Stimulated activated memory B cell treated with anti-CD40 and anti-IgM and Interleukin-4, amounts not matched to agents 10 μg/mL and 1 μg/mL and 100 μg/mL, for 72 hours (primary cell): ENCODE results near the gene ZFP91.
"Not testable (repeated sequence)": the region's sequence is repeated elsewhere in the genome, so short reads cannot be mapped to it uniquely, and the experiment has no call there.

Experiments
- ATAC-seq: fragments of 150-1000 bp; cut with Tn5 transposase; 2 replicates; pipeline ENCODE4 v1.10.0; 2021
- H3K27ac Mint-ChIP-seq: one replicate; pipeline ENCODE4 v1.8.0; 2022; ENCODE audit warnings: mild to moderate bottlenecking, mixed read lengths
- H3K27me3 Mint-ChIP-seq: one replicate; pipeline ENCODE4 v1.8.0; 2022; ENCODE audit warnings: mixed read lengths
- H3K36me3 Mint-ChIP-seq: one replicate; pipeline ENCODE4 v1.8.0; 2022; ENCODE audit warnings: mixed read lengths
- H3K4me1 Mint-ChIP-seq: one replicate; pipeline ENCODE4 v1.8.0; 2022; ENCODE audit warnings: mixed read lengths
- H3K4me3 Mint-ChIP-seq: one replicate; pipeline ENCODE4 v1.8.0; 2022; ENCODE audit warnings: mild to moderate bottlenecking, moderate library complexity, mixed read lengths
- H3K9me3 Mint-ChIP-seq: one replicate; pipeline ENCODE4 v1.8.0; 2022; ENCODE audit warnings: mixed read lengths

ZFP91 gene

GRCh38 chr11:58578635-58579191 lies at the start of gene ZFP91:
Gene ZFP91, plus strand, starts transcription at chr11:58579063. Its CDS starts 219 bp downstream, at chr11:58579282.
- Mint-ChIP-seq H3K9me3 (no peaks in the 10 kb centered on the region), H3K36me3 (peaks cover 23% of the 10 kb centered on the region), H3K27ac (peak within 1 kb of the TSS; percentile 99), H3K4me1 (peaks cover 68% of the 10 kb centered on the region), H3K27me3 (no peaks in the 10 kb centered on the region), H3K4me3 (peak within 1 kb of the TSS; percentile 97)
- peak; percentile 78 for ATAC-seq

DNA sequence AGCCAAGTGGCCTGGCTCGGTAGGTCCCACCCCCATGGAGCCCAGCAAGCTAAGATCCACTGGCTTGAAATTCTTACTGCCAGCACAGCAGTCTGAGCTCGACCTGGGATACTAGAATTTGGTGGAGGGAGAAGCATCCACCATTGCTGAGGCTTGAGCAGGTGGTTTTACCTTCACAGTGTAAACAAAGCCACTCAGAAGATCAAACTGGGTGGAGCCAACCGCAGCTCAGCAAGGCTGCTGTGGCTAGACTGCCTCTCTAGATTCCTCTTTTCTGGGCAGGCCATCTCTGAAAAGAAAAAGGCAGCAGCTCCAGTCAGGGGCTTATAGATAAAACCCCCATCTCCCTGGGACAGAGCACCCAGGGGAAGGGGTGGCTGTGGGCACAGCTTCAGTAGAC lies 48.6 kb upstream of the ZFP91 start:
- no peaks in the 10 kb centered on the region for H3K27me3 Mint-ChIP-seq
- no peak overlapping the region for H3K4me3 Mint-ChIP-seq
- H3K27ac Mint-ChIP-seq, result peak overlapping the region; percentile 40
- H3K4me1 Mint-ChIP-seq, result peaks cover 44% of the 10 kb centered on the region
- H3K9me3 Mint-ChIP-seq, result peaks cover 3% of the 10 kb centered on the region
- H3K36me3 Mint-ChIP-seq, result peaks cover 70% of the 10 kb centered on the region
- ATAC-seq, result peak; percentile 58

DNA sequence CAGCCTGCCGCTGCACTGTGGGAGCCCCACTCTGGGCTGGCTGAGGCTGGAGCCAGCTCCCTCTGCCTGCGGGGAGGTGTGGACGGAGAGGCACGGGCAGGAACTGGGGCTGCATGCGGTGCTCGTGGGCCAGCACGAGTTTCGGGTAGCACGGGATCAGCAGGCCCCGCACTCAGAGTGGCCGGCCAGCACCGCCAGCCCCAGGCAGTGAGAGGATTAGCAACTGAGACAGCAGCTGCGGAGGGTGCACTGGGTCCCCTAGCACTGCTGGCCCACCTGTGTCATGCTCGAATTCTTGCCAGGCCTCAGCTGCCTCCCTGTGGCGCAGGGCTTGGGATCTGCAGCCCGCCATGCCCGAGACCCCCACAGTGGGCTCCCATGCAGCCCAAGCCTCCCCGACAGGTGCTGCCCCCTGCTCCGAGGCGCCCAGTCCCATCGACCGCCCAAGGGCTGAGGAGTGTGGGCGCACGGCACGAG lies 47.0 kb upstream of the ZFP91 start:
- H3K4me3 Mint-ChIP-seq, result no peak overlapping the region
- no peaks in the 10 kb centered on the region for H3K27me3 Mint-ChIP-seq
- peaks cover 46% of the 10 kb centered on the region for H3K4me1 Mint-ChIP-seq
- peaks cover 77% of the 10 kb centered on the region for H3K36me3 Mint-ChIP-seq
- peaks cover under 1% of the 10 kb centered on the region for H3K9me3 Mint-ChIP-seq
- peak overlapping the region; percentile 40 for H3K27ac Mint-ChIP-seq
- ATAC-seq, result no peak

- no peak overlapping the region for H3K27ac Mint-ChIP-seq
- H3K4me3 Mint-ChIP-seq, result no peak overlapping the region
- no peaks in the 10 kb centered on the region for H3K27me3 Mint-ChIP-seq
- no peak for ATAC-seq
- peaks cover 3% of the 10 kb centered on the region for H3K9me3 Mint-ChIP-seq
- peaks cover 6% of the 10 kb centered on the region for H3K4me1 Mint-ChIP-seq
- H3K36me3 Mint-ChIP-seq, result peaks cover 88% of the 10 kb centered on the region
These were observed 32.0 kb upstream of the ZFP91 start for GRCh38 chr11:58546841-58547240.

DNA sequence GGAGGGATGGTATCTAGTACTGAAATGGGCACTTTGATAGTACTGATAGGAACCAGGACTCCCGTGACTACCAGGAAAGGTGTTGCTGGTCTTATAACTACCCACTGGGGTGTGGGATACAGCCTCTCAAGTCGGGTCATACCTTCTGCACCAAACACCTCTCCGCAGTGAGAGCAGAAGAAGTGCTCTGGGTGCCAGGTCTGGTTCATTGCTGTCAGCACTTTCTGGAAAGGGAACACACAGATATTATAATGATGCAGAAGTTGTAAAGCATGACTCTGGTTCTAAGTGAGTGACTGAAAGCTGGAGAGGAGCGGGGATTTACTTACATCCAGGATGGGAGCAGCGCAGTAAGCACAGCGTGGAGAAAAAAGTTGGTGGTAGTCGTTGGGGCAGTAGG lies 29.2 kb upstream of the ZFP91 start:
- Mint-ChIP-seq H3K4me3 (no peak overlapping the region), H3K4me1 (peaks cover 15% of the 10 kb centered on the region), H3K27me3 (no peaks in the 10 kb centered on the region), H3K27ac (no peak overlapping the region), H3K9me3 (peaks cover 3% of the 10 kb centered on the region), H3K36me3 (peaks cover 89% of the 10 kb centered on the region)
- ATAC-seq, result no peak

DNA sequence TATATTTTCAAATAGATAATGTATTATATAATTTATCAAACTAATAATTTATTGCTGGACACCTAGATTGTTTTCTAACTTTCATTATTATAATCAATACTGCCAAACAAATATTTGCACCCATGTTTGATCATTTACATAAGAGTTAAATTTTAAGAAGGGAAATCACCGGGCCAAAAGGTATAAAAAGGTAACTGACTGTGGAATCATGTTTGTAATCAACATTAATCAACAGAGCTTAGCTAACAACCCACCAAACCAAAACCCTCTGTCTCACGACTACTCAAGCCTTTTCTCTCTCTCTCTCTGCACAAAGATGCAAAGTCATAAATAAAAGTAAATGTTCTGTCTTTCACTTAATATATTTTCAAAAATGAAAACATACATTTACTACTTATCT lies 18.0 kb upstream of the ZFP91 start:
- Mint-ChIP-seq H3K27ac (no peak overlapping the region), H3K27me3 (no peaks in the 10 kb centered on the region), H3K4me3 (no peak overlapping the region), H3K4me1 (peaks cover 53% of the 10 kb centered on the region), H3K9me3 (no peaks in the 10 kb centered on the region), H3K36me3 (peaks cover 53% of the 10 kb centered on the region)
- ATAC-seq, result no peak

DNA sequence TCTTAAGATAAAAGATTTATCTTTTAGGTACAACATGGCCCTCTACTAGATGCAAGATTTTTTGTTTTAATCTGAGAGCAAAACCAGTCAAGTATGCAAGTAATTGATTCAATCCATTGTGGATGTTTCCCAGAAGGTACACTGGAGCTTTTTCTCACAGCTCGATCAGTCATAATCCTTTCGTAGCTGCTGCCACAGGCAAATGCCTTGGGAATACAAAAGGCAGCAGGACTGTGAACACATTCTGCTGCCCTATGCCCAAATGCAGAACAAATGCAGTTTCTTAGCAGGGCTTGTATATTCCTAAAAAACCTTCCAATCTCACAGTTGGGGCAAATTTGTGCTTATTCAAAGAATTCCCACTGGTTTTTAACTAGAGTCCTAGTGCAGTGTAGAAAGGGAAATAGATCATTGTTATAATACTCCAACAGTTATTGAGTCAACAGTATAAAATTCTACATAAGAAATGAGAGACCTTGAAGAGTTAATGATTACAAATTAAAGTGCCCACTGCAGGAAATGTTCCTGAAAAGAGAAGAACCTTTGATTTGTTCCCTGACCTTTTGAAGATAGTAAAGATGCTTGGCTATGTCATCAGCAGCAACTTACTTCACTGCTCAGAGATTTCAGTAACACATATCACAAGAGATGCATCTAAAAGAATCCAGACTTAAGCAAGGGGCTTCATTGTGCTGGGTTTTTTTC lies 17.3 kb upstream of the ZFP91 start:
- peaks cover 53% of the 10 kb centered on the region for H3K4me1 Mint-ChIP-seq
- H3K27ac Mint-ChIP-seq, result no peak overlapping the region
- no peaks in the 10 kb centered on the region for H3K27me3 Mint-ChIP-seq
- no peak for ATAC-seq
- H3K4me3 Mint-ChIP-seq, result no peak overlapping the region
- peaks cover 53% of the 10 kb centered on the region for H3K36me3 Mint-ChIP-seq
- no peaks in the 10 kb centered on the region for H3K9me3 Mint-ChIP-seq

- no peak for ATAC-seq
- no peaks in the 10 kb centered on the region for H3K9me3 Mint-ChIP-seq
- peak overlapping the region; percentile 41 for H3K27ac Mint-ChIP-seq
- H3K36me3 Mint-ChIP-seq, result peaks cover 49% of the 10 kb centered on the region
- H3K4me1 Mint-ChIP-seq, result peaks cover 47% of the 10 kb centered on the region
- H3K4me3 Mint-ChIP-seq, result no peak overlapping the region
- H3K27me3 Mint-ChIP-seq, result no peaks in the 10 kb centered on the region
These were observed 16.5 kb upstream of the ZFP91 start for GRCh38 chr11:58562375-58562800.

GRCh38 chr11:58564231-58564630 lies 14.6 kb upstream of the ZFP91 start:
- Mint-ChIP-seq H3K27ac (peak overlapping the region; percentile 17), H3K36me3 (peaks cover 53% of the 10 kb centered on the region), H3K27me3 (no peaks in the 10 kb centered on the region), H3K4me1 (peaks cover 54% of the 10 kb centered on the region), H3K4me3 (no peak overlapping the region), H3K9me3 (no peaks in the 10 kb centered on the region)
- no peak for ATAC-seq

DNA sequence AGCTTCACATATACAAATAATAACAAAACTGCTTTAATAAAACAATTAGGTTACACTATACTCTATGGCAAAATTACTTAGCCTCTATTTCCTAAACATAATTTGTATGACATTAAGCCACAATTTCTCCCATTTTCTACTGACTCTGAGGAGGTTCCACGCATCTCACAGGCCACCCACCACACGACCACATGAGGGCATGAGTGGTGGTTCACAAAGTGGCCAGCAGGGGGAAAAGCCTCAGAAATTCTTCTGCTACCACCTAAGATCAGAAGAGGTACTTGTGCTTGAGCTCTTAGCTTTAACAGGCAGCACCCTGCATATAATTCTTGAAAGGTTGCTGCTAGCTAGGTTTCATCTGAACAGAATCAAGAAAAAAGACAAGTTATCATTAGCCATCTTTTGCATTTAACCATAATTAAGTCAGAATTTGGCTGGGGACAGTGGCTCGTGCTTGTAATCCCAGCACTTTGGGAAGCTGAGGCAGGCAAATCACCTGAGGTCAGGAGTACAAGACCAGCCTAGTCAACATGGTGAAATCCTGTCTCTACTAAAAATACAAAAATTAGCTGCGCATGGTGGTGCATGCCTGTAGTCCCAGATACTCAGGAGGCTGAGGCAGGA lies 10.9 kb upstream of the ZFP91 start:
- Mint-ChIP-seq H3K4me1 (peaks cover 56% of the 10 kb centered on the region), H3K27ac (peak overlapping the region; percentile 78), H3K27me3 (no peaks in the 10 kb centered on the region), H3K36me3 (peaks cover 63% of the 10 kb centered on the region), H3K4me3 (no peak overlapping the region), H3K9me3 (no peaks in the 10 kb centered on the region)
- ATAC-seq, result peak; percentile 82

GRCh38 chr11:58572906-58573305 lies 6.0 kb upstream of the ZFP91 start:
- Mint-ChIP-seq H3K36me3 (peaks cover 53% of the 10 kb centered on the region), H3K4me1 (peaks cover 74% of the 10 kb centered on the region), H3K27ac (peak overlapping the region; percentile 99), H3K4me3 (peak overlapping the region; percentile 97)
- not testable (repeated sequence) for H3K9me3 Mint-ChIP-seq, ATAC-seq, H3K27me3 Mint-ChIP-seq

- peak; percentile 60 for ATAC-seq
- peak overlapping the region; percentile 97 for H3K4me3 Mint-ChIP-seq
- H3K4me1 Mint-ChIP-seq, result peaks cover 67% of the 10 kb centered on the region
- no peaks in the 10 kb centered on the region for H3K9me3 Mint-ChIP-seq
- no peaks in the 10 kb centered on the region for H3K27me3 Mint-ChIP-seq
- peak overlapping the region; percentile 99 for H3K27ac Mint-ChIP-seq
- peaks cover 46% of the 10 kb centered on the region for H3K36me3 Mint-ChIP-seq
These were observed 5.3 kb upstream of the ZFP91 start for GRCh38 chr11:58573451-58574104.

DNA sequence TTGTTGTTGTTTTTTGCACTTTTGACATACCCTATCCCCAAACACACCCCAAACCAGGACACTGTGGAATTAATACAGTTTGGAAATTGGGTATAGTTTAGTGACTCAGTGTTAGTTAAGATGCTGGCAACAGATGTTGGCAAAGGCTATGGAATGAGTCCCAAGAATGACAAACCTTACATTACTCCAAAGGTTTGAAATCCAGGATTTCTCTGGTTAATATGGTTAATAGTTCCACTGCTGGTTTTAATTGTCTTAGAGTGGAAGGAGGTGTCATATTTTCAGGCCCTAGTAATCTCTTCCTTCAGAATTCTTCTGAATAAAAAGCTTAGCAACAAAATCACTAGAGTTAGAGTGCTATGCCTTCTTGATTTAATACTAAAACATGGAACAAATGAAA lies 4.0 kb upstream of the ZFP91 start:
- no peak for ATAC-seq
- Mint-ChIP-seq H3K9me3 (no peaks in the 10 kb centered on the region), H3K36me3 (peaks cover 33% of the 10 kb centered on the region), H3K27ac (peak overlapping the region; percentile 99), H3K27me3 (no peaks in the 10 kb centered on the region), H3K4me3 (peak overlapping the region; percentile 97), H3K4me1 (peaks cover 59% of the 10 kb centered on the region)

DNA sequence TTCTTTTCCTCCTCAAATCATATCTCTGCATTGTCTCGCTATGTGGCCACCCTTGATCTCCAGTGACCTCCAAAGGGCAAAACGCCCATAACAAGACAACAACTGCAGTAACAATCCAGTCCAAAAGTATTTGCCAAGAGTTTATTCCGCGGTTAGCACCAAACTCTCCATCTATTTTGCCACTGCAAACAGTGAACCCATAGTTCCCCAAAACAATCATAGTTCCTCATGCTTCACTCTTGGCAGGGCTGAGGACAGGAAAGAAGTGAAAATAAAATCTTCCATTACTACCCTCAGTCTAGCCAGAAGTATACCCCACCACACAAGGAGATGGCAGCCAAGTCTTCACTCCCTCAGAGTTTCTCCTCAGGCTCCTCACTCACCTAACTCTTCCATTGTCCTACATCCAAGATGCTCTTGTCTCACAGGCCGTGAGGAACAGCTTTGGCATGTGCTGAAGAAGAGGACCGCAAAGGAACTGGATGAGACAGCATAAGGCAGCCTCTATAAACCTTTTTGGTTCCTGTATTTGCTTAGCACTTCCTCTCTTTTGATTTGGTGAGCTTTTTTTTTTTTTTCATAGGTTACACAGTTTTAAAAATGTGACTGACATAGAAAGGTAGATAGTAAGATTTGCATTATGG lies 3.4 kb upstream of the ZFP91 start, which contains the start of gene LPXN:
Gene LPXN (minus strand): TSS at position 480 of the 644 bp plus-strand sequence. CDS start 84 bp downstream, at position 396.
- peaks cover 27% of the 10 kb centered on the region for H3K36me3 Mint-ChIP-seq
- no peaks in the 10 kb centered on the region for H3K9me3 Mint-ChIP-seq
- peaks cover 59% of the 10 kb centered on the region for H3K4me1 Mint-ChIP-seq
- H3K27ac Mint-ChIP-seq, result peak within 1 kb of the TSS; percentile 99
- H3K27me3 Mint-ChIP-seq, result no peaks in the 10 kb centered on the region
- peak; percentile 1 for ATAC-seq
- H3K4me3 Mint-ChIP-seq, result peak within 1 kb of the TSS; percentile 97
